GM18498 (cell line): ENCODE measurements around the gene TRAM2.

ENCODE experiments used
- ATAC-seq: cut with Tn5 transposase; IDR thresholded peaks from one replicate; pipeline ENCODE4 v1.9.1; 2021; ENCODE audit warnings: mild to moderate bottlenecking, moderate library complexity; ENCODE audit not compliant: unreplicated experiment

Gene TRAM2

DNA sequence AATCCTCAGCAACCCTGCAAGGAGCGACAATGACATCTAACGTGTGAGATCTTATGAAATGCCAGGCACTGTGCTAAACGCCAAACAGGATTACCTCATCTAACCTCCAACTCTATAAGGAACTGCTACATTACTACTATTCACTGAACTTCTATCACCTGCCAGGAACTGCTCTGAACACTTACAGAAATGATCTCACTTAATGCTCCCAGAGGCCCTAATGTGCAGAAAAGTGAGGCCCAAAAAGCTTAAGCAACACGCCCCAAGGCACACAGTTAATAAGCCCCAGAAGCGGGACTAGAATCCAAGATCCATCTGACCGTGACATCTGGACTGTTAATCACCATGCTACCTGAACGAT is 28.5 kb downstream of the TRAM2 start:
- no peak for ATAC-seq

DNA sequence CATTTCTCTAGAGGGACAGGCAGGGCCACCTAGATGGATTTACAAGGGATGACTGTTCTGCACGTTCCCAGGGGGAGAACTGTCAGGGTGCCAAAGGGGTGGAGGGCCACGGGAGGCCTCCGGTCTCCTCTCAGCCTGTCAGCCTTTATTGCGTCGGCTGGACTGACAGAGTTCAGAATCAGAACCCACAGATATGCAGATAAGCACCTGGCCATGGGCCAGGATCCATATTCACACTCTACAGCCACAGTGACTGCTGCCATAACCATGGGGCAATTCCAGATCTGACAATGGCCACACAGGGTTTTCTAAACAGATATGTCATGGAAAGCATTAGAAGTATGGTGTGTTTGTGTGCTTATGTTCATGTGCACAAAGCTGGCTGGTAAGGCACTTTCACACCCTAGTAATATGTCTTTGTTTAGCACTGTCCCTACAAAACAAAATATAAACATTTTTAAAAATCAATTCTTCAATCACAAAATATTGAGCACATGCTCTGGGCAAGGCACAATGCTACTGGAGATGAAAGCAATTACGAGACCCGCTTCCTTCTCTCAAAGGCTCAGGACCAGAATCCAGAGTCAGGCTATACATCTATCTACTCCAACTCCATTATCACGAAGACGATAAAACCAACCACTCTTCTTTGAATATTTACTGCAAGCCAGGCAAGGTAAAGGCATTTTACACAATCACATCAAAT is 29.1 kb downstream of the TRAM2 start:
- no peak for ATAC-seq

DNA sequence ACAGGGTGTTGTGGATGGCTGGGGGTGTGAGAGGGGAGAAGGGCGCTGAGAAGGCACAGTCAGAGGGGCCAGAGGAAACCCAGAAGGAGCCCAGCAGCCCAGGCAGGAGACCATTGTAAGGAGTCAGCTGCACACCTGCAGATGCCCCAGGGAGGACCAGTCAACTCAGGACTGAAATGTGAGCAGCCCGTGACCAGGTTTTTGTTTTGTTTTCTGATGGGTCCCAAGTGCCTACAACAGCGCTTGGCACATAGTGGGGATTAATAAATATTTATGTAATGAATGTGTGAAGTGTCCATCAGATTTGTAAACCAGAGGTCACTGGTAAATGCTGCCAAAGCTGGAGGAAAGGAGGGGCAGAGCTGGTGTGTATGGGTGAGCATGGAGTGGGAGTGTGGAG is 30.2 kb downstream of the TRAM2 start:
- peak; percentile 82 for ATAC-seq

DNA sequence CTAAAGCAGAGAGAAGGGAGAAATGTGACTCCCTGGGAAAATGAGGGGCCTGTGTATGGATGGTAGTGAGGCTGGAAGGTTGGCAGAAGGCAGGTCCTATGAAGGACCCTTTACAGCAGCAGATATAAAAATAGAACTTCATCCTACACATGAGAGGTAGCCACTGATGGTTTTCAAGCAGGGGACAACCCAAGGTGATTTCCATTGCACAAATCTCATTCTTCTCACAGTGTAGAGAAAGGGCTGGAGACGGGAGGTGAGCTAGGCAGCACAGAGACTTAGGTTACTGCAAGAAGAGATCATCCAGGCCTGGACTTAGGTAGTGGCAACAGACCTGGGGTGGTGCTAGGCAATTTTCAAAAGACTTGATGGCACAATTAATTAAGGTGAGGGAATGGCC is 30.7 kb downstream of the TRAM2 start:
- peak; percentile 58 for ATAC-seq

DNA sequence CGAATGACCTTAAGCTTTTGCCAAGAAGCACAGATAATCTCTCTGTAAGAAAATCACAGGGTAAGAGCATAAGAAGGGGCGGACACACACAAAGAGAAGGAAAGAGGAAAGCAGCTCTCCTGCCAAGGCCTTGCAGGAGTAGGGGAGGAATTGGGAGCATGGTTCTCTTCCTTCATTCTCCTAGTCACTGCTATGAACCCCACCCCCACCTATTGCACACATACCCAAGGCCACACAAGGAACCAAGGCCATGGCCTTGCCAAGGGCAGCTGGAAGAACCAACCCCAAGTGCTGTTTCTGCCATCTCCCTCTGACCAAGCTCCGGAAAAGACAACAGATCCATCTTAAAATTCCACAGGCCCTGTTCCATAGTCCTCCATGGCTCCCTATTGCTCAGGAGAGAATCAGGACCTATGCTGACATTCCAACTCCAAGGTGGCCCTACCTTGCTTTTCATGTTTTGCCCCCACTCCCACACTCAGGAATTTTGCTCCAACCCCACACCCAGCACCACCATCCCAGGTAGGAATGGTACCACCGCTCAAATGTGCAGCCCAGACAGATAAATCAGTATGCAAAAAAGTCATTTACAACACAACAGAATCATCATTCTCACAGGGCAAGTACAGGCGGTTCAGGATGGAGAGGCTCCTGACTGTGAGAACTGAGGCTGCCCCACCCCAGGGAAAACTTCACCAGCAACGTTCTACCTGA is 31.3 kb downstream of the TRAM2 start:
- no peak for ATAC-seq

DNA sequence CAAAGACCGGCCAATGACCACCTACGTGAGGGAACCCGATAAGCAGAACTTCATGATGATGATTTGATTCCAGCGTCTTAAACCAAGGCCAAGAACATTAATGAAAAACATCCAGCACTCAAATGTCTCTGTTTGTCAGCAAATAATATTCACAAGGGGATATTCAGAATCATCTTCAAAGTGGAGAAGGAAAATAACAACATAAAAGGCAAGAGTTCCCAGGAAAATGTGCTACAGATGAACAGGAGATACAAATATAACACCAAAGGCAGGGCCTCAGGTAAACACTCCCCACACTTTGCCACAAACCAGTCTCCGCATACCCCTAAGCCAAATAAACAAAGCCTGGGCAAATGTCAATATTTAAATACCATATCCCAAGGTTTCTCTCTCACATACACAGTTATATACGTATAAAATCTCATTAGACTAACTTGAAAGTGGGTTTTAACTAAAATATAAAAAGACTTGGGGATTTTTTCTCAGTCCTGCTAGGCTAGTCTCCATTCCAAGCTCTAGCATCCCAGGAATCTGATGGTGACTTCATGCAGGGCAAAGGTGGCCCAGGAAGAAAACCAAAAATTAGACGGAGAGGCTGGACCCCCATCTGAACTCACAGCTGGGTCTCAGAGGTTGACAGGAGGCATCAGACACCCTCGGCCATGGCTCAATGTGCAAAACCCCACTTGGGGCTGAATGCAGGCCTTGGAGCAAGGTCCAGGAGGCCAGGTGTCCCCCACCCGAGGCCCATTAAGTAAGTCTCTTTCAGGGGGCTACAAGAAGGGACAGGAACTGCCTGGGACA is 32.1 kb downstream of the TRAM2 start:
- ATAC-seq: no peak

DNA sequence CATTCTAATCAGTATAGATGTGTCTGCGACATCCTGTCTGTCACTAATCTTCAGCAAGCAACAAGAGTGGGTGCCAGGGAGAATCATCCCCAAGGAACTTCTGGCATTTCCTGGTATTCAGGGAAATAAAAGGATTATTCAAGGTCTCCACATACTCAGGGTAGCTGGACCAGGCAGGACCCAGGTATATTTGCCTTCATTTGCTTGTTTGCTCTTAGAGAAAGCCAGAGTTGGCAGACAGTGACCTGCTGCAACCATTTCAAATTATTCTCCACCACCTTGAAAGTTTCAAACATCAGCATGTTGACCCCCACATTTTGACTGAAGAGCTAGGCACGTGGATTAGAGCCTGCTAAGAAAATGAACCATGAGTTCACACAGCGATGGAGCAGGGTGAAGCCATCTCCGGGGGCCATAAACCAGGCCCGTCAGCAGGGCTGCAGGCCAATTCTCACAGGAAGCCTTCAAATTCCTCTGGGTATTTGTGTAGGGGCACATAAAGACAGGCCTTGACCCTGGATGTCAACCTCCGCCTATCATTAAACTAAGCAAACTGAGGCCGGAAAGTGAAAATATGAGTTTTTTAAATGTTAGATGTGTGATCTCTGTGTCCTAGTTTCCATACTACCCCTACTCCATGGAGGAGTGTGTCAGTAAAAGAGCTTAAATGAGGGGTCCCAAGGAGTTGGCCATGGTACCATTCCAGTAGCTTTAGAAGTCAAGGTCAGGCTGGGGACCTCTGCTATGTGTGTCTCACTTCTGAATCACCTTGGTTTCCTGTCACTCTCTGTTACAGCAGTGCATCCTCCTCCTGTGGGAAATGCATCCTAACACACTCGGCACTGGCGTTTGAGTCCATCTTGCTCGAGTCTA is 32.9 kb downstream of the TRAM2 start:
- ATAC-seq: no peak

DNA sequence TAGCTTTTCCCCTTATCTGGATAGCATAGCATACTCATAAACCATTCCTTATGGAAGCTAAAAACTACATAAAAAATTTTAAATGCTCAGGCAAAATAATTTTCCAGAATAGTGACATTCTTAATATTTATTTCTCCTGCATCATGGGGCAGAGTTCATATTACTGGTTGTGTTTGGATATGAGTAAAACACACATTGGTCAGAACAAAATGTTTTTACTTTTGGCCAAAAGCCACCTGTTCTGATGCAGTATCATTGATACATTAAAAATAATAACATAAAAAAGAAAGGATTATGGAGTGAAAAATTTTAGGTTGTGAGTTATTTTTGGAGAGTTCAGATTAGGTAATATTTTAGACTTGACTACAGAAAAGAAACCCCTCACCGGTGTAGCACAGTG is 33.6 kb downstream of the TRAM2 start:
- ATAC-seq: no peak

DNA sequence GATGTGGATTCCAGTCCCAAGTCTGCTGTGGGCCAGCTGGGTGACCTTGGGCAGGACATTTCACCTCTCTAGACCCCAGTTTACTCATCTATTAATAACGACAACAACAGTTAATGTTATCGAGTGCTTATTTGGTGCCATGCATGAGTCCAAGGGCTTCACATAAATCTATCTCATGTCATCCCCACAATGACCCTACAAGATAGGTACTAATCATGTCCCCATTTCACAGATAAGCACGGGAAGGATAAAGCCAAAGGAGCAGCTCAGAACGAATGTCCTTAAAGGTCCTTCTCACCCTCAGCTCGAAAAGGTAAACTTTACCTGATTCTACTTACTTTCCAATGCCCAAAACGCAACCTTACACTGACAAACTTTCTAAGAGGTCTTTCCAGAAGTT is 35.7 kb downstream of the TRAM2 start:
- ATAC-seq: no peak

DNA sequence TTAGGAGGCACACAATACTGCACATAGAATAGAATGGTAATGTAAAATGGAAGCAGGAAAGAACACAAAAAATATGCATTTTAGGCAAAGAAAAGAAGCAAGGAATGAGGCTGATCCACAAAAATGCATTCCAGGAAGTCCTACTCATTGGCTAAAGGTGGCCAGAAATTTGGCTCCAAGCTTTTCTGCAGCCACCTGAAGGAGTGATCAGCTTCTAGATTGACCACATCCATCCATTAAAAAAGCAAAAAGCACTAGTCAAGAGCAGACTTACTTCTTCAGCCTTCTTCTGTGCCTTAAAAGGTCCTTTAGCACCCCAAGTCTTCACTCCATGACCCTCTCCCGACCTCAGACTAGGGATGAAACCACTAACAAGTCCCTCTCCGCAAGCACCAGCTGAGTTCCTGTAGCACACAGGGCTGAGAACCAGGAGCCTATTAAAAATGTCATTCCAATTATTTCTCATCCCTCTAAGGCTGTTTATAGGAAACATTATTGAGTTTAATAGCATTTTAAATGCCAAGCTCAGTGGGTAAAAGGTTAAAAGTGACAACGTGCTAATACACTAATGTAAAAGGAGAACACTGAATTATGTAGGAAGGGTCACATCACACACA is 36.5 kb downstream of the TRAM2 start:
- ATAC-seq: no peak

DNA sequence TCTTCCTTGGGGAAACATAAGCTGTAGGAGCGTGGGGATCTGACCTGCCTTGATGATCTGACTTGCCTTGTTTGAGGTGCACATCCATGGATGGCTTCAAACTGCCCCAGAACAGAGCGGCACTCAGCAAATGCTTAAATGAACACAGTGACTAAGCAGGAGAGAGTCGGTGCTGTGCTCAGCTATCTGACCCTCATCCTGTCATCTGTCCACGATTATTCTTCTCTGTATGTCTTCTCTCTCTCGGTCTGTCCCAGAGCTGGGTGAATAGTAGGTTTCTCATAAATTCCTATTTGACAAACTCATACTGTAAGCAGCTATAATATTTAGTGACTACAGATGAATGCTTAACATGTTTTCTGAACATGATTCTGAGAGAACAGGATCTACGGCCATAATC is 37.3 kb downstream of the TRAM2 start:
- ATAC-seq: no peak

DNA sequence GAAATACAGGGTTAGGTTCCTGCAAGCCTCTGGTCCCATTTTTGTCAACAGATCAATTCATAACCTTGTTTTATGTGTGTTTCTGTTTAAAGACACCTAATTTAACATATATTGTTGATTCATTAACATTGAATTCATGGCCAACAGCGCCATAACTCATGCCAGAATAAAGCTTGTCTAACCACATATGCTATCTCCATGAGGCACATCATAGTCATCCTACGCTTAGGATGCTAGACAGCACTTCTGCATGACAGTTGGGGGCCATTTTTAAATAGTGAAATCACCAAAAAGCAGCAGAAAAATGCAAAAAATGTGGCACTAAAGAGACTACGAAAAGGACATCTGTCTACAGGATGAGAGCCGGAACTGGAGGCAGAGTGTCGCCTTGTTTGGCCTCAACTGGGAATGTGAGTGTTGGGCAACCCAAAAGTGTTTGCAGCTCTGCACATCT is 37.9 kb downstream of the TRAM2 start:
- no peak for ATAC-seq

DNA sequence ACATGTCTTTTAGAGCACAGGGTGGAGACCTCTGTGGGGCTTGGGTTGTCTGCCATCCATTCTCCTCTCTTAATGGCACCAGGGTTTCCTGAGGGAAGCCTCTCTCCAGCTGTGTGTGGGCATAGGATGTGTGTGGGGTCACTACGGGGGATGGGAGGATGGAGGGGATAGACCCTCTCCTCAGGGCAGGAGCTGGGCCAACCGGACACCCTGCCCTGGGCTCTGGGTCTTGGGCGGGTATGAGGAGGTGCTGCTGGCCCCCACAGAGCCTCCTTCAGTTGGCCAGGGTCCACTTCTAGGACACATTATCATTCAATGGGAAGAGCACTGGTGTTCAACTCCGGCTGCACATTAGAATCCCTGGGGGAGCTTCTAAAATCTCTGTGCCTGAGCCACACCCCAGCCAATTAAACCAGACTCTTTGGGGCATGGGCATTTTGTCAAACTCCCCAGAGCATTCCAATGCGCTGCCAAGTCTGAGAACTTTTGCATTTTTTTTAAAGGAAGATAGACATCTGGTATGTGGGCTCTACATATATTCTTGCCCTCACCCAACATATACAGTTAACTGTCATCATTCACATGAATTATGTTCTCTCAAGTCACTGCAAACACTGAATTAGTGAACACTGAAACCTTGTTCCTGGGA is 38.5 kb downstream of the TRAM2 start:
- ATAC-seq: no peak

DNA sequence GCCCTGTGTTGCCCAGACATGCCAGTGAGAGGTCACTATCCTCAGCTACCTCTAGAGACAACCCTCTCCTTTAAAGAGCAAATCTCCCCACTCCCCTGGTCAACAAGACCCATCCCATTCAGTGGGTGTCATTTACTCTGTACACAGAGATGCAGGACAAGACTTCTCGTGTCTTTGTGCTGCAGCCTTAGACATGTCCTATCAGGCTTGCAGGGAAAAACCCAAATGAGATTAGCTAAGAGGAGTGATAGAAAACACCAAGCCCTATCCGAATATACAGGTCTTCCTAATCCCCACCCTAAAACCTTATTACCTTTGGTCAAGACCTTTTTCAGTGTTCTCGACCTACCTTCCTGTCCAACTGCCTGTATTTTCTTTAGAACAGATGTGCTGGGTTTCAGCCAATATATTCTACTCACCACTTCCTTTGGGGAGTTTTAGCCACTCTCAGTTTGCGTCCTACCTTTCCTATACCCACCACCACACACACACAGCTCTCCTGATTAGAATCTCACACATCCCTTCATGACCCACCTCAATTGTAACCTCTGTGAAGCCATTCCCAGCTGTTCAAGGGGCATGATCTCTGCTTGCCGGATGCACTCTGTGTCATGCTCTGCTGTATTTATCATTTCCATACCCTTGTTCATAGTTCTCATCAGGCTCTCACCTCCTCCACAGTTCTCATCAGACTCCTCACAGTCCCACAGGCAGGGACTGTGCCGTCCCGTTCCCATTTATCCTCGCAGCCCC is 39.7 kb downstream of the TRAM2 start:
- ATAC-seq: peak; percentile 60

DNA sequence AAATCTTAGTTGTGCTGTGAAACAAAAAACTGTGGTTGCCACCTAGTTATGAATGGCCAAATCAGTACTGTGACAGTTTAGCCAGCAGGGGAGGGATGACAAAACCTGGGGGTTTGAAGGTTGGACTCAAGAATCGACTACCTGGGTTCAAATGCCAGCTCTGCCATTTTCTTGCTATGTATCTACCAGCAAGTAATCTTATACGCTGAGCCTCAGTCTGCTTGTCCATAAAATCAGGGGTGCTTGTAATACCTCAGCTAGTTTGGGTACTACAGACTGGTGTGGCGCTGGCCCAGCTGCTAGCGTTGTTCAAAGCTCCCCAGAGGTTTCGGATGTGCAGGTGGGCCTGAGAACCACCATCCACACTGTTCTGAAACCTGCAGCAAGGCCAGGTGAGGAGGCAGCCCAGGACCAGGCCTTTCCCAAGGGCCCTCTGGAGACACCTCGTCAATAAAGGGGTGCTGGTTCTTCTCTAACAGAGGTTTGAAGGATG is 40.4 kb downstream of the TRAM2 start:
- peak; percentile 46 for ATAC-seq

DNA sequence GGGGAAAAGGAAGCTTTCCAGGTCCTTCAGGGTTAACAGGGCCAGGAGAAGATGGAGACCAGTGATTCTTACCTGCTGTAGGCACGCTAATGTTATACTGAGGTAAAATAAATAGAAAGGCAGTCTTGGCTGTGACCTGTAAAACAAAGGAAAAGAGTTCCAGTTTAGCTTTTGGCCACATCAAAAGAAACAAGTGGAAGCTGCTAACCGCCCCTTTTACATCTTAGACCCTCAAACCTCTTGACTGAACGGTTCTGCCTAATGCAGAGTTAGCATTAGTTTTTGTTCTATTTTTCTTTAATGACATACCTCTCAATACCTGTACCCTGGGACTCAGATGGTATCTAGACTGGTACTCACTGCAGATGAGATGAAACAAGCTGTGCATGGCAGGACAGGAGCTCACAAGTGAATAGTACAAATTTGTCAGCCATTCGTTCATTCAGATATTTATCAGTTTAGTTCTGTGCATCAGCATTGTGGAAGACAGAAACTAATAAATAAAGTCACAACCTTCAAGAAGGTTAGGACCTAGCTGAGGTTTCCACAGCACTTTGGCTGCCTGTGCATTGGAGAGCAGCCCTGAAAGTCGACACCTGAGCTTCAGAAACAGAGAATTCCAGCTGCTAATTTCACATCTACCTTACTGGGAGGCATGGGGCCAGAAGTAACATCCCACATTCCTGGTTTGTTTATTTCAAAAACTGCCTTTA is 41.0 kb downstream of the TRAM2 start:
- no peak for ATAC-seq

DNA sequence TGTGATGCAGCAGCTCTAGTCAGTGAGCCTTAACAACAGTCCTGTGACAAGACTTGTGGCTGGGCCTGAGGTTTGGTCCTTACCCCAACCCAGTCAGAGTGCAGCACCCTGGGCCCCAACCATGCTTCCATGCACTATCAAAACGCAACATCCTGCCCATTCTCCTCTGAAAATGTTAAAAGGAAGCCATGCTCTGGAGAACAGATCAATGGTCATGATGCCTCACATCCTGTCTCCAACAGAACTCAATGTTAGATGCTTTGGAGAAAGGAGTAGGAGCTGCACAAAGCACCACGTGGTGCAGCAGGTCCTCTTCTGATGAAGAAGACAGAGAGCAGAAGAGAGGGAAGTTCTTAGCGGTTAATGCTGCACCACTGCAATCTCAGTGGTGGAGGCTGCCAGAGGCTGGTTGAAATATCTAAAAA is 41.9 kb downstream of the TRAM2 start:
- ATAC-seq: peak; percentile 34

DNA sequence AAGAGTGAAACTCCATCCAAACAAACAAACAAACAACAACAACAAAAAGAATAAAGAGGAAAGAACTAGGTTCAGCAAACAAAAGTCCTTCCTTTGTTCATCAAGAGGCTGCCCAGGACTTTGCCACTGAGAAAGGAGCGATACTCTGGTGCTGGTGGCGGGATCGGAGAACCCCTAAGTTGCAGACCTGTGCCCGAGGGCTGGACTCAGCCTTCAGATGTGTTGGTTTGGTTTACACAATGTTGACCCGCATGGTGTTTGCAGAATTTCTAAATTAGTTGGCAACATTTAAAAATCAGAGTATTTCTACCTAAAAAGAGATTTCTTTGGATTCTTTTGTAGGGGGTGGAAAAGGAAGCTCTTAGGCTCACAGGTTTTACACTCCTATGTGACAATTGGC is 42.5 kb downstream of the TRAM2 start:
- ATAC-seq: no peak
